Naive B cell (primary cell): ENCODE results near the gene SERPINH1. TPM values are rescaled to one million over a fixed set of nuclear protein-coding genes. Genes with fewer than 3 reads are reported as not detected.
A peak's percentile ranks its signal among the peaks of the same experiment; 100 is the strongest.

ENCODE experiments used
- ATAC-seq, 2 donors: fragments of 150-1000 bp; cut with Tn5 transposase; 2 replicates each; pipeline ENCODE4 v1.10.0; 2021; ENCODE audit warnings: low read depth in 2 of 2, mild to moderate bottlenecking in 2 of 2, moderate library complexity in 2 of 2
- DNase-seq: peaks from one replicate; pipeline ENCODE4 v3.0.0; 2022
- H3K27ac Mint-ChIP-seq, 6 donors: one replicate each; pipeline ENCODE4 v1.8.0; 2020 to 2022; ENCODE audit warnings: mild to moderate bottlenecking in 6 of 6, mixed read lengths in 6 of 6, moderate library complexity in 5 of 6, inconsistent platforms in 2 of 6
- H3K27me3 Mint-ChIP-seq, 3 donors: one replicate each; pipeline ENCODE4 v1.8.0; 2021 to 2022; ENCODE audit warnings: mixed read lengths in 3 of 3, mild to moderate bottlenecking in 1 of 3
- H3K36me3 Mint-ChIP-seq, 2 donors: one replicate each; pipeline ENCODE4 v1.8.0; 2020 to 2022; ENCODE audit warnings: mixed read lengths in 2 of 2, inconsistent platforms in 1 of 2, mild to moderate bottlenecking in 1 of 2
- H3K4me1 Mint-ChIP-seq, 3 donors: one replicate each; pipeline ENCODE4 v1.8.0; 2020 to 2022; ENCODE audit warnings: mixed read lengths in 3 of 3, inconsistent platforms in 1 of 3, mild to moderate bottlenecking in 1 of 3, moderate library complexity in 1 of 3
- H3K4me3 Mint-ChIP-seq, 8 donors: one replicate each; pipeline ENCODE4 v1.8.0; 2020 to 2022; ENCODE audit warnings: mild to moderate bottlenecking in 8 of 8, mixed read lengths in 8 of 8, moderate library complexity in 8 of 8, inconsistent platforms in 2 of 8
- H3K9me3 Mint-ChIP-seq, 7 donors: one replicate each; pipeline ENCODE4 v1.8.0; 2020 to 2022; ENCODE audit warnings: mixed read lengths in 7 of 7, mild to moderate bottlenecking in 5 of 7, inconsistent platforms in 2 of 7, moderate library complexity in 1 of 7
- polyA plus RNA-seq, 6 donors: library from polyadenylated mRNA; unstranded; fragments of 300-500 nt; fragmentation: Illumina TruSeq; gene quantifications; one replicate each; pipeline ENCODE4 v1.2.3, GENCODE V29; 2021; ENCODE audit warnings: low read depth in 6 of 6

SERPINH1 gene
- polyA plus RNA-seq, 6 donors from 2014 or later, result 0.40 to 1.4 (median 0.85) TPM; not detected in 1

DNA sequence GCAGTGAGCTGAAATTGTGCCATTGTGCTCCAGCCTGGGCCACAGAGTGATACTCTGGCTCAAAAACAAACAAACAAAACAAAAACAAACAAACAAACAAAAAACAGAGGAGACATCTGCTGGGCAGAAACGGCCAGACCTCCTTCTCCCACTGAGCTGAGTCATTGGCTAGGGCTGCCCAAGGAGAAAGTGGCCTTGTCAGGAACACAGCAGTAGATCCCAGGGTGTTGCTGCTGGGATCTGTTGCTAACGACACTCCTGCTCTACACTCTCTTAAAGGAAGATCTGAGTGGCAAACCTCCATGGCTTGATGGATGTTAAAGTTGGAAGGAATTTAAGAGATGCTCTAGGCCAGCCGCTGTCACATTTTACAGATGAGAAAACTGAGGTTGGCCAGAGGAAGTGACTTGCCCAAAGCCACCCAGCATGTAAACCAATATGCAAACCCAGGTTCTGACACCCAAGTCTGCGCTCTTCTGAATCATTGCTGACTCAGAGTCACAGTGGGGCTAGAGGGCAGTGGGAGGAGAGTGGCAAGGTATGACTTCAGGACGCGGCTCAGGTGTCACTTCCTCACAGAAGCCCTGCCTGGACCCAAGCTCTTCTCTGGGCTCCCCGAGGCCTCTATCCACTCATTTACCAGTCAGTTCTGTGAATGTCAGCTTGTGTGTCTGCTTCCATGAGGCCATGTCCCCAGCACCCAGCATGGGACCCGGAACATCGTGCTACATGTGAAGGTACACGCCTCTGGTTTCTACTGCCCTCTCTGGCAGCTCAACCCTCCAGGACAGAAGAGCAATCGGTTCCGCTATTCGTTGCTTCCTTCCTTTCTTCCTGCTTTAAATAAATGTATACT is 25.0 kb upstream of the SERPINH1 start:
- peak overlapping the region in 6 of 8 donors; percentile 26 to 79 (median 63) for H3K4me3 Mint-ChIP-seq
- H3K36me3 Mint-ChIP-seq, result no peaks in the 10 kb centered on the region
- DNase-seq (no peak), ATAC-seq (peak; percentile 78 to 83)
- H3K27ac Mint-ChIP-seq, result peak overlapping the region in 4 of 6 donors; percentile 11 to 63 (median 27)
- peaks cover 24 to 31% (median 27%) of the 10 kb centered on the region in 3 donors for H3K4me1 Mint-ChIP-seq
- peaks cover 17 to 30% (median 19%) of the 10 kb centered on the region in 3 donors for H3K27me3 Mint-ChIP-seq
- no peaks in the 10 kb centered on the region for H3K9me3 Mint-ChIP-seq

DNA sequence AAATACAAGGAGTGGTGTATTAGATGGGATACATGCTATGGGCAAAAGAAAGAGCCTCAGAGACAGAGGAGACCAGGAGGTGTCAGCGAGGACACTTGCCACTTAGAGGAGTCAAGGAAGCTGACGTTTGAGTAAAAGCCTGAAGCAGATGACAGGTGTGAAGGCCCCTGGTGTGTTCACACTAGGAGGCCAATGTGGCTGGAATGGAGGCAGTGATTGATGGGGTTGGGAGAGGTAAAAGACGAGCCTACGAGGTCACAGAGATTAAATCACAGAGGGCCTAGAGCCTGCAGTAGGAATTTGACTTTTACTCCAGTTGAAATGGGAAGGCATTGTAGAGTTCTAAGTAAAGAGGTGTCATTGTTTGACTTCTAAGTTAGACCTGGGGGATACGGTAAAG is 24.3 kb upstream of the SERPINH1 start:
- DNase-seq, result no peak
- no peak for ATAC-seq
- H3K36me3 Mint-ChIP-seq, result no peaks in the 10 kb centered on the region
- peak overlapping the region in 4 of 6 donors; percentile 0 to 63 (median 22) for H3K27ac Mint-ChIP-seq
- peaks cover 20 to 27% (median 22%) of the 10 kb centered on the region in 3 donors for H3K4me1 Mint-ChIP-seq
- no peaks in the 10 kb centered on the region for H3K9me3 Mint-ChIP-seq
- H3K4me3 Mint-ChIP-seq, result peak overlapping the region in 4 of 8 donors; percentile 38 to 79 (median 62)
- peaks cover 15 to 29% (median 20%) of the 10 kb centered on the region in 3 donors for H3K27me3 Mint-ChIP-seq

DNA sequence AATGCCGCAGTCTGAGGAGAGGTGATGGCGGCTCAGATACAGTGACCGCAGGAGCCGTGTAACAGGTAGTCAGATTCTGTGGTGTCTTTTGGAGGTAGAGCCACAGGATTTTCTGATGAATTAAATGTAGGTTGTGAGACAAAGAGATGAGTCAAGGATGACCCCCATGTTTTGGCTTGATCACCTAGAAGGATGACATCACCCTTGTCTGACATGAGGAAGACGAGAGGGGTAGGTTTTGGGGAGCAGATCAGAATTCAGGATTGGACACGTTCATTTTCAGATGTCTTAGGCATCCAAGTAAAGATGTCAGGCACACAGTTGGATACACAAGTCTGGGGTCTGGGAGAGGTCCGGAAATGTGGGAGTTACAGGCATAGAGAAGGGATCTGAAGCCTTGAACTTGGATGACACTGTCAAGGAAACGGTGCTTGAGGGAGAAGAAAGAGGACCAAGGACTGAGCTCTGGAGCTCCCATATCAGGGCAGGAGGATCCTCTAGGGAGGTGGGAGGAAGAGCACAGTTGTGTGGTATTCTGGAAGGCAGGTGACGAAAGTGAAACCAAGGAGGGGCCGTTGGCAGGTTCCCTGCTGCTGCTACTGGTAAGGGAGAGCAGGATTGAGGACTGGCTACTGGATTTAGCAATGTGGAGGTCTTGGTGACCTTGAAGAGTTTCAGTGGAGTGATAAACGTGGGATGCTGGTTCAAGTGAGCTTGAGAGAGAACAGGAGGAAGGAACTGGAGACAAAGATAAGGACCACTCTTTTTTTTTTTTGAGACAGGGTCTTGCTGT is 23.7 kb upstream of the SERPINH1 start:
- no peak for ATAC-seq
- H3K4me1 Mint-ChIP-seq, result peaks cover 20 to 27% (median 22%) of the 10 kb centered on the region in 3 donors
- H3K27me3 Mint-ChIP-seq, result peaks cover 15 to 35% (median 26%) of the 10 kb centered on the region in 3 donors
- H3K4me3 Mint-ChIP-seq, result no peak overlapping the region
- peak overlapping the region in 4 of 6 donors; percentile 8 to 63 (median 36) for H3K27ac Mint-ChIP-seq
- H3K9me3 Mint-ChIP-seq, result no peaks in the 10 kb centered on the region
- DNase-seq, result no peak
- no peaks in the 10 kb centered on the region for H3K36me3 Mint-ChIP-seq

DNA sequence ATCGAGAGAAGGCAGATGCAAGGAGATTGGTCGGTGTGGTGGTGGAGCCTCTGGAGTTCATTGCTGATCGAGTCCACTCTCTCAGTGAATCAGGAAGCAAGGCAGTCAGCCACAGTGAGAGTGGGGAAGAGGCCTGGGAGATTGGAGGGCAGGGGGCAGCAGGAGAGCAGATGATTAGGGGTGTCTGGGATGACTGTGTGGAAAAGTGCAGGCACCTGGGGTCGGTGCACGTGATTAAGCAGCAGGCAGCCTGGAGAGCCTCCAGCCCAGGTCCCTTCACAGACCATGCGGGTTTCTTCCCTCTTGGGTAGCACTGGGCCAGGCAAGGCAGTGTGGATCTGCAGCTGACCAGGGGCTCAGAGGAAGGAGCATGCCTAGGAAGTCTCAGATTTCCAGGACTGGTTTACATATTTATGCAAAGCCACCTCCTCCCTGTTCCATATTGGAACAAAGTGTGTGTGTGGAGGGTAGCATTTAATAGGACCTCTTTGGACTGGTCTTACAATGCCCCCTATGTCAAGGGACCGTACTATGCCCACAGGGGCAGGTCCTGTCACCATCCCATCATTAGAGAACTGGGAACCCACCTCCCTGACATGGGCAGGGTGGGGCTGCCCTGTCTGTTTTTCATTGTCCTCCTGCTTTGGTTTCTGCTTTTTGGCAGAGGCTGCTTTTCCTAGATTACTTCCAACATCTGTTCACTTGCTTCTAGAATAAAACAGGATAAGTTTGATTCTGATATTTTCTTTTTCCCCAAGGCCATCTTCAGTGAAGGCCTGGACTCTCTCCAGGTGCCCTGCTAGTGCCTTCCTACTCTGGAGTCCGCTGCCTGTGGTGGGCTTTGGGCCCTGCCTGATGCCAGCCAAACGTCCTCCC is 22.4 kb upstream of the SERPINH1 start:
- no peak for ATAC-seq
- Mint-ChIP-seq H3K9me3 (no peaks in the 10 kb centered on the region), H3K27ac (peak overlapping the region in 1 of 6 donors; percentile 81), H3K27me3 (peaks cover 15 to 44% (median 39%) of the 10 kb centered on the region in 3 donors), H3K4me3 (no peak overlapping the region), H3K36me3 (no peaks in the 10 kb centered on the region), H3K4me1 (peaks cover 20 to 27% (median 22%) of the 10 kb centered on the region in 3 donors)
- no peak for DNase-seq

DNA sequence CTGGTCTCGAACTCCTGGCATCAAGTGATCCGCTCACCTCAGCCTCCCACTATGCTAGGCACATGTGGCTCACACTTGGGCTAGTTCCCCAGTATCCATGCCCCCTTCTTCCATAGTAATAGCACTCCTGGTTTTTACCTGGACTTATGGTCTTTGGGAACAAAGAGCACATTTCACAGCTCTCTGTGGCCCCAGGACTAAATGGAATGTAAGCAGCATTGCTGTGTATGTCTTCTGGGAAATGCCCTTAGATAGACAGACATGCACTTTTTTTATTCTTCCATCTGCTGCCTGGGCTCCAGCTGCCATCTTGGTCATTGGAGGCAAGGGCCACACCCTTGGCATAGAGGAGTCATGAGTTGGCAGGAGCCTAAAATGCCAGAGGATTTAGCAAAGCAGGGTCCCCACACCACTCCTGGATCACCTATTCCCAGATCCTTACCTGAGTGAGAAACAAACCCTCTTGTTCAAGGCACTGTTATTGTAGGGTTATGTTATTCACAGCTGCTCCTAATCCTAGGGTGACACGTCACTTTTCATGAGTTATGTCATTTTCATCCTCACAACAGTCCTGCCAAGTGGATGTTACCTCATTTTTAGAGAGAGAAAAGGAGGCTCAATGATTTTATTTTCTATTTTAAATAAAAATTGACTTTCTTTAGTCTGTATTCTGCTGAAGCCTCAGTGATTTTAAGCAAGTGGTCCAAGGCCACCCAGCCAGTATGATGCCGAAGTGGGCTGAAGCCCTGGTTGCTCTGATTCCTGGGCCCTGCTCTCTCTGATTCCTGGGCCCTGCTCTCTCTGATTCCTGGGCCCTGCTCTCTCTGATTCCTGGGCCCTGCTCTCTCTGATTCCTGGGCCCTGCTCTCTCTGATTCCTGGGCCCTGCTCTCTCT is 20.6 kb upstream of the SERPINH1 start:
- DNase-seq (no peak), ATAC-seq (no peak)
- Mint-ChIP-seq H3K4me1 (peaks cover 20 to 25% (median 22%) of the 10 kb centered on the region in 3 donors), H3K27ac (no peak overlapping the region), H3K27me3 (peaks cover 19 to 47% (median 44%) of the 10 kb centered on the region in 3 donors), H3K4me3 (no peak overlapping the region), H3K9me3 (no peaks in the 10 kb centered on the region), H3K36me3 (no peaks in the 10 kb centered on the region)

DNA sequence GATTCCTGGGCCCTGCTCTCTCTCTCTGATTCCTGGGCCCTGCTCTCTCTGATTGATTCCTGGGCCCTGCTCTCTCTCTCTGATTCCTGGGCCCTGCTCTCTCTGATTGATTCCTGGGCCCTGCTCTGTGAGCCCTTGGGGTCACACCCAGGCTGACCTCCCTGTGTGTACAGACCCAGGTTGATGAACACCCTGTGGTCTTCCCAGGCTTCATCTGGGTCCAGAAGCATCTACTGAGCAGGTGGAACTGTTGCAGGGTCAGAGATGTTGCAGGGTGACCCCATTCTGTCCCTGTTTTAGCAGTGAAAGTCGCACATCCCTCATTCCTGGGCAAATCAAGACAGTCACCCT is 20.0 kb upstream of the SERPINH1 start:
- H3K9me3 Mint-ChIP-seq, result no peaks in the 10 kb centered on the region
- DNase-seq (no peak), ATAC-seq (no peak)

DNA sequence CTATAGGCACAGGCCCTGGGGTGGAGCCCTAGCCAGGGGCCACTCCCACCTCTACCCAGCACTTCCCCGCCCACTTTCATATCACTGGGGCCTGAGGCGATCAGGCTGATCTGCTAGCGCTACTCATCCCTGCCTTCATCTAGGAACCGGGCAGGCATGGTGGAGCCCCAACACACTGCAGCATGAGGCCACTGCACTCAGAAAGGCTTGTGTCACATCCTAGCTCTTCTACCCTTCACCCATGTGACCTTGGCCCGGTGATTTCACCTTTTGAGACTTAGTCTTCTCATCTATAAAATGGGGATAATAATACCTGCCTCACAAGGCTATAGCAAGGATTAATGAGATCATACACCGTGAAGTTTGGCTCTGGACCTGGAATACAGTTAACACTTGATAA is 18.2 kb upstream of the SERPINH1 start:
- no peaks in the 10 kb centered on the region for H3K36me3 Mint-ChIP-seq
- H3K27me3 Mint-ChIP-seq, result peaks cover 9 to 44% (median 37%) of the 10 kb centered on the region in 3 donors
- H3K9me3 Mint-ChIP-seq, result no peaks in the 10 kb centered on the region
- H3K27ac Mint-ChIP-seq, result no peak overlapping the region
- DNase-seq (no peak), ATAC-seq (no peak)
- H3K4me3 Mint-ChIP-seq, result no peak overlapping the region
- H3K4me1 Mint-ChIP-seq, result peaks cover 0 to 1% (median 0%) of the 10 kb centered on the region in 3 donors

More for the DNA sequence above, 20.0 kb upstream of the SERPINH1 start:
- Mint-ChIP-seq H3K4me1 (peaks cover 15 to 19% (median 17%) of the 10 kb centered on the region in 3 donors), H3K27me3 (peaks cover 19 to 49% (median 42%) of the 10 kb centered on the region in 3 donors), H3K27ac (peak overlapping the region in 1 of 6 donors; percentile 53), H3K36me3 (no peaks in the 10 kb centered on the region), H3K4me3 (no peak overlapping the region)

DNA sequence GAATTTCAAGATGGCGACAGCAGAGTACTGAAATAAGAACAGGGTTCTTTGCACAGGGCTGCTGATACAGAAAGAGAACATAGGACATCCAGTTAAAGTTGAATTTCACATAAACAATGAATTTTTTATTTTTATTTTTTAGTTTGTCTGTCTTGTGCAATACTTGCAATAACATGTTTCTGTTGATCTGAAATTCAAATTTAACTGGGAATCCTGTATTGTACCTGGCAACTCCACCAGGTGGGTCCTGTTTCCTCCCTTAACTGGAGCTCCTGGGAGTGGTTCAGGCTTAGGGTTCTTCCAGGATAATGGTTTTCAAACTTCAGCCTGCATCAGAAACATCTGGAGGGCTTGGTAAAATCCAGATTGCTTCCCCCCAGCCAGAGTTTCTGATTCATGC is 14.9 kb upstream of the SERPINH1 start:
- no peak overlapping the region for H3K4me3 Mint-ChIP-seq
- peaks cover 5 to 41% (median 32%) of the 10 kb centered on the region in 3 donors for H3K27me3 Mint-ChIP-seq
- no peaks in the 10 kb centered on the region for H3K4me1 Mint-ChIP-seq
- ATAC-seq, result no peak
- H3K9me3 Mint-ChIP-seq, result peaks cover 0 to 3% (median 0%) of the 10 kb centered on the region in 7 donors
- H3K36me3 Mint-ChIP-seq, result no peaks in the 10 kb centered on the region
- DNase-seq, result no peak
- H3K27ac Mint-ChIP-seq, result no peak overlapping the region

DNA sequence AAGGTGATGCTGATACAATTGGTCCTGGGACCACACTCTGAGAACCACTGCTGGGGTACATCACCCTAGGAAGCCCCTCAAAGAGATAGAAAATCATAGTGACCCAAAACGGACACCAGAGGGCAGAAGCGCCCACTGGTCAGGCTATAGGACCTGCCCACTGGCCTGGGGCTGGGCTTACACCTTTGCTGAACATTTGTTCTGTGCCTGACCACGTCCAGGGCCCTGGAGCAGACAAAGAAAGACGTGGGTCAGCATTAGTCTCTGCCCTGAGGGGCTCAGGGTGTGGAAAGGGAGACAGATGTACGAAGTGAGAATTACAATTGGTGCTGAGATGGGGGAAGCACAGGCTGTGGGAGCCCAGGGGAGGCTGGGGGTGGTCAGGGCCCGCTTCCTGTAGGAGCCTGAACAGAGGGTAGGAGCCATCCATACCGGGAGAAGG is 14.4 kb upstream of the SERPINH1 start:
- peak; percentile 30 to 41 for ATAC-seq
- Mint-ChIP-seq H3K27ac (no peak overlapping the region), H3K9me3 (peaks cover 0 to 3% (median 0%) of the 10 kb centered on the region in 7 donors)

DNA sequence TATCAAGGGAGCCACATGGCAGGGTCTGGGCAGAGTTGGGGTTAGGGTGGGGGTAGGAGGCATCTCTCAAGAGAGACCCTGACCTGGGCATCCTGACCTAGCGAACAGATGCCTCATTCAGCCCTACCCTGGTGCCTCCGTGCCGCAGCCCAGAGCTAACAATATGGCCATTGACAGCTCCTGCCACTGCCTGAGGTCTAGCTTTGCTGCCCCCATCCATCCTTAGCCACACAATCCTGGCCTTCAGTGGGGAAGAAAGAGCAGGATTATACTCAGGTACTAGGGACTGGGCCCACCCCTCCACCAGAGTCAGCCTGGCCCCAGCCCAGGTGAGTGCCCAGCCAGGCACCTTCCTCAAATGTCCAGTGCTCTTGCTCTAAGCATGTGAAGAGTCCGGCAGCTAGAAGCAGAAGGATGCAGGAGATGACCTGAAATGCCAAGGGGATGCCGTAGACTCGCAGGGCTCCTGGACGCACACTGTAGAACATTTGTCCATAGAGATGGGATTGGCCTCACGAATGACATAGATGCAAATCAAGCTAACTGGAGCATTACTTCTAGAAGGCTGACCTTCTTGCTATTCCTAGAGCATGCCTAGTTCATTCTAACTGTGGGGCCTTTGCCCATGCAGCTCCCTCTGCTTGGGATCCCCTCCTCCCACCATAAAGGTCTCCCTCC is 13.3 kb upstream of the SERPINH1 start:
- Mint-ChIP-seq H3K27ac (no peak overlapping the region), H3K27me3 (peaks cover 5 to 29% (median 20%) of the 10 kb centered on the region in 3 donors), H3K36me3 (no peaks in the 10 kb centered on the region), H3K4me3 (no peak overlapping the region), H3K4me1 (no peaks in the 10 kb centered on the region), H3K9me3 (peaks cover 0 to 3% (median 0%) of the 10 kb centered on the region in 7 donors)
- DNase-seq (no peak), ATAC-seq (no peak)

More for the DNA sequence above, 14.4 kb upstream of the SERPINH1 start:
- DNase-seq, result no peak
- no peaks in the 10 kb centered on the region for H3K36me3 Mint-ChIP-seq
- H3K4me1 Mint-ChIP-seq, result no peaks in the 10 kb centered on the region
- H3K27me3 Mint-ChIP-seq, result peaks cover 5 to 39% (median 31%) of the 10 kb centered on the region in 3 donors
- H3K4me3 Mint-ChIP-seq, result no peak overlapping the region

DNA sequence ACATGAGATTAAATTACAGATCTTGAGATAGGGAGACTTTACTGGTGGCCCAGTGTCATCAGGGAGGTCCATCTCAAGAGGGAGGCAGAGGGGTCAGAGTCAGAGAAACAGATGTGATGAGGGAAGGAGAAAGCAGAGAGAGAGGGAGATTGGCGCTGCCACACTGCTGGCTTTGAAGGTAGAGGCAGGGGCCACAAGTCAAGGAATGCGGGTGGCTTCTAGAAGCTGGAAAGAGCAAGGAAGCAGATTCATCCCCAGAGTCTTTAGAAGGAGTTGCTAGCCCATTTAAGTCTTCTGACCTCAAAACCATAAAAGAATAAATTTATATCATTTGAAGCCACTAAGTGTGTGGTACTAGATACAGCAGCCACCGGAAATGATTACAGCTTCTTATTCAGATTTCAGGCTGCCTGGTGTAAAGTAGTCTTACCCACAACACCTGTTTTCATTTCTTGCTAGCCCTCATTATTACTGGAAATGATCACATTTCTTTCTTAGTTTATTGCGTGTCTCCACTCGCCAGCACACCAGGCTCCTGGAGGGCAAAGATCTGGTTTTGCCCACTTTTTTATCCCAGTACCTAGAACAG is 12.6 kb upstream of the SERPINH1 start:
- ATAC-seq (no peak), DNase-seq (no peak)
- Mint-ChIP-seq H3K4me3 (no peak overlapping the region), H3K36me3 (no peaks in the 10 kb centered on the region), H3K27me3 (peaks cover 5 to 23% (median 16%) of the 10 kb centered on the region in 3 donors), H3K9me3 (peaks cover 0 to 3% (median 0%) of the 10 kb centered on the region in 7 donors), H3K4me1 (no peaks in the 10 kb centered on the region), H3K27ac (peak overlapping the region in 1 of 6 donors; percentile 11)
